ENCODE results near the gene IFI44.

Gene IFI44

GRCh38 chr1:78683079-78683478 lies 33.4 kb downstream of the IFI44 start:
- Histone ChIP-seq H3K27ac (ENCODE audit: low read depth, low read length) (no peak overlapping the region), H3K4me1 (ENCODE audit: control insufficient read depth, insufficient read depth, low read length) (no peaks in the 10 kb centered on the region), H3K36me3 (ENCODE audit: control insufficient read depth, insufficient read depth, low read length) (no peaks in the 10 kb centered on the region), H3K4me3 (ENCODE audit: low read length) (no peak overlapping the region), H3K27me3 (ENCODE audit: control insufficient read depth, insufficient read depth, low read length) (no peaks in the 10 kb centered on the region), H3K9ac (ENCODE audit: low read length) (no peak overlapping the region)

GRCh38 chr1:78687315-78687714 lies 37.7 kb downstream of the IFI44 start:
- H3K27ac ChIP-seq (ENCODE audit: low read depth, low read length): no peak overlapping the region
- no peaks in the 10 kb centered on the region for H3K27me3 ChIP-seq (ENCODE audit: control insufficient read depth, insufficient read depth, low read length)
- H3K4me1 ChIP-seq (ENCODE audit: control insufficient read depth, insufficient read depth, low read length): no peaks in the 10 kb centered on the region
- no peaks in the 10 kb centered on the region for H3K36me3 ChIP-seq (ENCODE audit: control insufficient read depth, insufficient read depth, low read length)
- H3K4me3 ChIP-seq (ENCODE audit: low read length): no peak overlapping the region
- H3K9ac ChIP-seq (ENCODE audit: low read length): no peak overlapping the region

- no peaks in the 10 kb centered on the region for H3K36me3 ChIP-seq (ENCODE audit: control insufficient read depth, insufficient read depth, low read length)
- H3K27ac ChIP-seq (ENCODE audit: low read depth, low read length): no peak overlapping the region
- no peaks in the 10 kb centered on the region for H3K4me1 ChIP-seq (ENCODE audit: control insufficient read depth, insufficient read depth, low read length)
- H3K27me3 ChIP-seq (ENCODE audit: control insufficient read depth, insufficient read depth, low read length): no peaks in the 10 kb centered on the region
- no peak overlapping the region for H3K9ac ChIP-seq (ENCODE audit: low read length)
- no peak overlapping the region for H3K4me3 ChIP-seq (ENCODE audit: low read length)
Observed at GRCh38 chr1:78687914-78688313, 38.3 kb downstream of the IFI44 start.

- H3K27ac ChIP-seq (ENCODE audit: low read depth, low read length): no peak overlapping the region
Observed at GRCh38 chr1:78688697-78689096, 39.1 kb downstream of the IFI44 start.

GRCh38 chr1:78690516-78690915 lies 40.9 kb downstream of the IFI44 start:
- Histone ChIP-seq H3K27ac (ENCODE audit: low read depth, low read length) (no peak overlapping the region), H3K36me3 (ENCODE audit: control insufficient read depth, insufficient read depth, low read length) (no peaks in the 10 kb centered on the region), H3K9ac (ENCODE audit: low read length) (no peak overlapping the region), H3K4me3 (ENCODE audit: low read length) (no peak overlapping the region), H3K4me1 (ENCODE audit: control insufficient read depth, insufficient read depth, low read length) (no peaks in the 10 kb centered on the region), H3K27me3 (ENCODE audit: control insufficient read depth, insufficient read depth, low read length) (no peaks in the 10 kb centered on the region)

More at GRCh38 chr1:78688697-78689096, 39.1 kb downstream of the IFI44 start:
- Histone ChIP-seq H3K4me3 (ENCODE audit: low read length) (no peak overlapping the region), H3K36me3 (ENCODE audit: control insufficient read depth, insufficient read depth, low read length) (no peaks in the 10 kb centered on the region), H3K4me1 (ENCODE audit: control insufficient read depth, insufficient read depth, low read length) (no peaks in the 10 kb centered on the region), H3K27me3 (ENCODE audit: control insufficient read depth, insufficient read depth, low read length) (no peaks in the 10 kb centered on the region), H3K9ac (ENCODE audit: low read length) (no peak overlapping the region)

GRCh38 chr1:78691995-78692747 lies 42.5 kb downstream of the IFI44 start:
- Histone ChIP-seq H3K27ac (ENCODE audit: low read depth, low read length) (no peak overlapping the region), H3K4me1 (ENCODE audit: control insufficient read depth, insufficient read depth, low read length) (no peaks in the 10 kb centered on the region), H3K36me3 (ENCODE audit: control insufficient read depth, insufficient read depth, low read length) (no peaks in the 10 kb centered on the region), H3K27me3 (ENCODE audit: control insufficient read depth, insufficient read depth, low read length) (no peaks in the 10 kb centered on the region), H3K4me3 (ENCODE audit: low read length) (no peak overlapping the region), H3K9ac (ENCODE audit: low read length) (no peak overlapping the region)

- Histone ChIP-seq H3K27me3 (ENCODE audit: control insufficient read depth, insufficient read depth, low read length) (no peaks in the 10 kb centered on the region), H3K4me1 (ENCODE audit: control insufficient read depth, insufficient read depth, low read length) (no peaks in the 10 kb centered on the region), H3K27ac (ENCODE audit: low read depth, low read length) (no peak overlapping the region), H3K9ac (ENCODE audit: low read length) (no peak overlapping the region), H3K4me3 (ENCODE audit: low read length) (no peak overlapping the region), H3K36me3 (ENCODE audit: control insufficient read depth, insufficient read depth, low read length) (no peaks in the 10 kb centered on the region)
Observed at GRCh38 chr1:78699813-78700212, 50.2 kb downstream of the IFI44 start.

GRCh38 chr1:78702426-78702825 lies 52.8 kb downstream of the IFI44 start:
- H3K36me3 ChIP-seq (ENCODE audit: control insufficient read depth, insufficient read depth, low read length): no peaks in the 10 kb centered on the region
- H3K27me3 ChIP-seq (ENCODE audit: control insufficient read depth, insufficient read depth, low read length): no peaks in the 10 kb centered on the region
- no peak overlapping the region for H3K9ac ChIP-seq (ENCODE audit: low read length)
- no peak overlapping the region for H3K27ac ChIP-seq (ENCODE audit: low read depth, low read length)
- no peaks in the 10 kb centered on the region for H3K4me1 ChIP-seq (ENCODE audit: control insufficient read depth, insufficient read depth, low read length)
- H3K4me3 ChIP-seq (ENCODE audit: low read length): no peak overlapping the region

- H3K36me3 ChIP-seq (ENCODE audit: control insufficient read depth, insufficient read depth, low read length): no peaks in the 10 kb centered on the region
Observed at GRCh38 chr1:78703806-78704205, 54.2 kb downstream of the IFI44 start.

GRCh38 chr1:78712467-78713051 lies 62.9 kb downstream of the IFI44 start:
- no peak overlapping the region for H3K27ac ChIP-seq (ENCODE audit: low read depth, low read length)
- no peak overlapping the region for H3K9ac ChIP-seq (ENCODE audit: low read length)
- H3K27me3 ChIP-seq (ENCODE audit: control insufficient read depth, insufficient read depth, low read length): no peaks in the 10 kb centered on the region
- no peak overlapping the region for H3K4me3 ChIP-seq (ENCODE audit: low read length)
- no peaks in the 10 kb centered on the region for H3K36me3 ChIP-seq (ENCODE audit: control insufficient read depth, insufficient read depth, low read length)
- no peaks in the 10 kb centered on the region for H3K4me1 ChIP-seq (ENCODE audit: control insufficient read depth, insufficient read depth, low read length)

More at GRCh38 chr1:78703806-78704205, 54.2 kb downstream of the IFI44 start:
- Histone ChIP-seq H3K9ac (ENCODE audit: low read length) (no peak overlapping the region), H3K4me1 (ENCODE audit: control insufficient read depth, insufficient read depth, low read length) (no peaks in the 10 kb centered on the region), H3K27ac (ENCODE audit: low read depth, low read length) (no peak overlapping the region), H3K27me3 (ENCODE audit: control insufficient read depth, insufficient read depth, low read length) (no peaks in the 10 kb centered on the region), H3K4me3 (ENCODE audit: low read length) (no peak overlapping the region)

GRCh38 chr1:78713297-78713696 lies 63.7 kb downstream of the IFI44 start:
- no peaks in the 10 kb centered on the region for H3K36me3 ChIP-seq (ENCODE audit: control insufficient read depth, insufficient read depth, low read length)
- no peaks in the 10 kb centered on the region for H3K4me1 ChIP-seq (ENCODE audit: control insufficient read depth, insufficient read depth, low read length)
- H3K27ac ChIP-seq (ENCODE audit: low read depth, low read length): no peak overlapping the region
- H3K9ac ChIP-seq (ENCODE audit: low read length): no peak overlapping the region
- H3K27me3 ChIP-seq (ENCODE audit: control insufficient read depth, insufficient read depth, low read length): no peaks in the 10 kb centered on the region
- H3K4me3 ChIP-seq (ENCODE audit: low read length): no peak overlapping the region

Data from rectal smooth muscle tissue (tissue), 1 donor.